ENCODE data around the gene TP53AIP1. TPM values are rescaled to one million over a fixed set of nuclear protein-coding genes. Genes with fewer than 3 reads are reported as not detected.

The TP53AIP1 gene
- total RNA-seq, 1 donor from 2014 or later = 0.24 TPM

GRCh38 chr11:128955636-128956035 is 13.0 kb upstream of the TP53AIP1 start:
- TF ChIP-seq CTCF (conservative IDR thresholded peaks at IDR 0.05) = no peak
- H3K27me3 Mint-ChIP-seq = peaks cover 4% of the 10 kb centered on the region
- DNase-seq (ENCODE audit: extremely low spot score, unreplicated experiment) = no peak
- no peak overlapping the region for H3K27ac Mint-ChIP-seq
- peaks cover 7% of the 10 kb centered on the region for H3K4me1 Mint-ChIP-seq (ENCODE audit: unreplicated experiment)
- no peaks in the 10 kb centered on the region for H3K9me3 Mint-ChIP-seq
- no peak overlapping the region for H3K4me3 Mint-ChIP-seq
- no peaks in the 10 kb centered on the region for H3K36me3 Mint-ChIP-seq

GRCh38 chr11:128953151-128953550 is 10.5 kb upstream of the TP53AIP1 start:
- H3K27ac Mint-ChIP-seq = no peak overlapping the region
- H3K27me3 Mint-ChIP-seq = peaks cover 4% of the 10 kb centered on the region
- peaks cover 11% of the 10 kb centered on the region for H3K4me1 Mint-ChIP-seq (ENCODE audit: unreplicated experiment)
- TF ChIP-seq CTCF (conservative IDR thresholded peaks at IDR 0.05) = no peak
- no peaks in the 10 kb centered on the region for H3K36me3 Mint-ChIP-seq
- H3K9me3 Mint-ChIP-seq = no peaks in the 10 kb centered on the region
- H3K4me3 Mint-ChIP-seq = no peak overlapping the region
- DNase-seq (ENCODE audit: extremely low spot score, unreplicated experiment) = no peak

GRCh38 chr11:128949791-128950454 is 7.3 kb upstream of the TP53AIP1 start:
- Mint-ChIP-seq H3K9me3 (no peaks in the 10 kb centered on the region), H3K27ac (no peak overlapping the region), H3K4me3 (no peak overlapping the region), H3K4me1 (ENCODE audit: unreplicated experiment) (peaks cover 4% of the 10 kb centered on the region), H3K27me3 (no peaks in the 10 kb centered on the region), H3K36me3 (no peaks in the 10 kb centered on the region)
- no peak for TF ChIP-seq CTCF (conservative IDR thresholded peaks at IDR 0.05)
- DNase-seq (ENCODE audit: extremely low spot score, unreplicated experiment) = no peak

GRCh38 chr11:128948583-128948982 is 5.9 kb upstream of the TP53AIP1 start:
- peak; percentile 33 for TF ChIP-seq CTCF (conservative IDR thresholded peaks at IDR 0.05)
- no peak overlapping the region for H3K4me3 Mint-ChIP-seq
- peaks cover 7% of the 10 kb centered on the region for H3K4me1 Mint-ChIP-seq (ENCODE audit: unreplicated experiment)
- no peaks in the 10 kb centered on the region for H3K27me3 Mint-ChIP-seq
- H3K9me3 Mint-ChIP-seq = no peaks in the 10 kb centered on the region
- no peak for DNase-seq (ENCODE audit: extremely low spot score, unreplicated experiment)
- no peak overlapping the region for H3K27ac Mint-ChIP-seq
- no peaks in the 10 kb centered on the region for H3K36me3 Mint-ChIP-seq

GRCh38 chr11:128947773-128948172 is 5.1 kb upstream of the TP53AIP1 start:
- H3K36me3 Mint-ChIP-seq = no peaks in the 10 kb centered on the region
- H3K4me1 Mint-ChIP-seq (ENCODE audit: unreplicated experiment) = peaks cover 12% of the 10 kb centered on the region

More at GRCh38 chr11:128947773-128948172, 5.1 kb upstream of the TP53AIP1 start:
- H3K4me3 Mint-ChIP-seq = no peak overlapping the region
- H3K27ac Mint-ChIP-seq = no peak overlapping the region
- DNase-seq (ENCODE audit: extremely low spot score, unreplicated experiment) = no peak
- no peak for TF ChIP-seq CTCF (conservative IDR thresholded peaks at IDR 0.05)
- H3K9me3 Mint-ChIP-seq = no peaks in the 10 kb centered on the region
- H3K27me3 Mint-ChIP-seq = no peaks in the 10 kb centered on the region
